SU-DHL-6 (cell line): ENCODE results near the gene ATP9B.

Experiments used
- H2AFZ ChIP-seq: fragments of 200-600 bp; sonication (generic); 2 replicates; pipeline ENCODE4 v1.6.1; 2014; ENCODE audit warnings: low read depth, mild to moderate bottlenecking, moderate library complexity, mixed read lengths, antibody characterized with exemption, low read length; ENCODE audit not compliant: severe bottlenecking
- H3F3A ChIP-seq: fragments of 200-600 bp; shearing (Covaris generic); 2 replicates; pipeline ENCODE4 v1.6.0; 2016; ENCODE audit warnings: antibody characterized with exemption, mild to moderate bottlenecking; ENCODE audit not compliant: insufficient read depth
- H3K27ac ChIP-seq: fragments of 200-600 bp; sonication (generic); 2 replicates; pipeline ENCODE4 v1.5.1; 2016; ENCODE audit warnings: low read depth, mild to moderate bottlenecking, low read length, moderate library complexity, mixed read lengths
- H3K27me3 ChIP-seq: fragments of 200-600 bp; sonication (generic), shearing (Covaris generic); 2 replicates; pipeline ENCODE4 v1.6.0; 2014; ENCODE audit warnings: mild to moderate bottlenecking, low read length
- H3K36me3 ChIP-seq: fragments of 200-600 bp; sonication (generic); 2 replicates; pipeline ENCODE4 v1.6.1; 2014; ENCODE audit warnings: mild to moderate bottlenecking, low read length, mixed read lengths
- H3K4me2 ChIP-seq: fragments of 300-600, 200-600 bp; shearing (Covaris generic), sonication (generic); 2 replicates; pipeline ENCODE4 v1.6.0; 2014; ENCODE audit warnings: low read length, low read depth, mild to moderate bottlenecking; ENCODE audit not compliant: poor library complexity, severe bottlenecking
- H3K4me3 ChIP-seq: fragments of 200-600 bp; sonication (generic); 2 replicates; pipeline ENCODE4 v1.5.1; 2014; ENCODE audit warnings: antibody characterized with exemption, low read length, mild to moderate bottlenecking, mixed read lengths; ENCODE audit not compliant: insufficient read depth, poor library complexity, severe bottlenecking
- H3K79me2 ChIP-seq: fragments of 200-600 bp; sonication (generic); 2 replicates; pipeline ENCODE4 v1.6.1; 2014; ENCODE audit warnings: mild to moderate bottlenecking, low read length, moderate library complexity; ENCODE audit not compliant: insufficient read depth
- H3K9ac ChIP-seq: fragments of 200-600 bp; sonication (generic); 2 replicates; pipeline ENCODE4 v1.7.0; 2014; ENCODE audit warnings: mild to moderate bottlenecking, low read length
- H3K9me2 ChIP-seq: fragments of 200-600 bp; sonication (generic); replicated peaks from 2 replicates; pipeline ENCODE4 v1.6.1; 2014; ENCODE audit warnings: low read length; ENCODE audit not compliant: insufficient read depth
- H3K9me3 ChIP-seq: fragments of 200-600 bp; sonication (generic); 2 replicates; pipeline ENCODE4 v1.6.1; 2014; ENCODE audit warnings: low read length, mixed read lengths; ENCODE audit not compliant: insufficient read depth
- H4K20me1 ChIP-seq: fragments of 200-600 bp; sonication (generic); 2 replicates; pipeline ENCODE4 v1.6.1; 2014; ENCODE audit warnings: low read depth, mild to moderate bottlenecking, antibody characterized with exemption, low read length, moderate library complexity, mixed read lengths
- EZH2phosphoT487 ChIP-seq: fragments of 200-600 bp; sonication (generic), shearing (Covaris generic); conservative IDR thresholded peaks from 2 replicates; pipeline ENCODE4 v1.6.1; 2018; ENCODE audit warnings: mild to moderate bottlenecking, antibody characterized with exemption, low read length, moderate library complexity, mixed read lengths
- TF ChIP-seq, protein P1 (sequence below): fragments of 200-600 bp; sonication (generic); IDR thresholded peaks from one replicate; pipeline ENCODE4 v1.5.1; 2017; ENCODE audit warnings: antibody characterized with exemption, mild to moderate bottlenecking, low read length, moderate library complexity; ENCODE audit not compliant: insufficient read depth, poor library complexity, severe bottlenecking

Gene ATP9B

DNA sequence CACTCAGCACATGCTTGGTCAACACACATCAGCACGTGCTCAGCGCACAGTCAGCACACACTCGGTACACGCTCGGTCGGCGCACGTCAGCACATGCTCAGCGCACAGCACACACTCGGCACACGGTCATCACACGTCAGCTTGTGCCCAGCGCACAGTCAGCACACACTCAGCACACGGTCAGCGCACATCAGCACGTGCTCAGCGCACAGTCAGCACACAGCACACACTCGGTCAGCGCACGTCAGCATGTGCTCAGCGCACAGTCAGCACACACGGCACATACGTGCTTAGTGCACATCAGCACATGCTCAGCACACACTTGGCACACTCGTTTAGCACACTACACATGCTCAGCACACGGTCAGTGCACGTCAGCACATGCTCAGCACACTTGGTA, 276.8 kb downstream of the ATP9B start:
- no peaks in the 10 kb centered on the region for H3K9me2 ChIP-seq
- H4K20me1 ChIP-seq: no peaks in the 10 kb centered on the region
- H3K4me3 ChIP-seq: no peak overlapping the region
- no peaks in the 10 kb centered on the region for H3K79me2 ChIP-seq
- no peaks in the 10 kb centered on the region for H3K27me3 ChIP-seq
- H3K4me2 ChIP-seq: no peak overlapping the region
- no peak overlapping the region for H3K27ac ChIP-seq
- H2AFZ ChIP-seq: no peak overlapping the region
- no peaks in the 10 kb centered on the region for H3F3A ChIP-seq
- no peaks in the 10 kb centered on the region for H3K9me3 ChIP-seq
- H3K9ac ChIP-seq: no peak overlapping the region
- no peak for TF ChIP-seq EZH2phosphoT487
- TF ChIP-seq, protein P1, sequence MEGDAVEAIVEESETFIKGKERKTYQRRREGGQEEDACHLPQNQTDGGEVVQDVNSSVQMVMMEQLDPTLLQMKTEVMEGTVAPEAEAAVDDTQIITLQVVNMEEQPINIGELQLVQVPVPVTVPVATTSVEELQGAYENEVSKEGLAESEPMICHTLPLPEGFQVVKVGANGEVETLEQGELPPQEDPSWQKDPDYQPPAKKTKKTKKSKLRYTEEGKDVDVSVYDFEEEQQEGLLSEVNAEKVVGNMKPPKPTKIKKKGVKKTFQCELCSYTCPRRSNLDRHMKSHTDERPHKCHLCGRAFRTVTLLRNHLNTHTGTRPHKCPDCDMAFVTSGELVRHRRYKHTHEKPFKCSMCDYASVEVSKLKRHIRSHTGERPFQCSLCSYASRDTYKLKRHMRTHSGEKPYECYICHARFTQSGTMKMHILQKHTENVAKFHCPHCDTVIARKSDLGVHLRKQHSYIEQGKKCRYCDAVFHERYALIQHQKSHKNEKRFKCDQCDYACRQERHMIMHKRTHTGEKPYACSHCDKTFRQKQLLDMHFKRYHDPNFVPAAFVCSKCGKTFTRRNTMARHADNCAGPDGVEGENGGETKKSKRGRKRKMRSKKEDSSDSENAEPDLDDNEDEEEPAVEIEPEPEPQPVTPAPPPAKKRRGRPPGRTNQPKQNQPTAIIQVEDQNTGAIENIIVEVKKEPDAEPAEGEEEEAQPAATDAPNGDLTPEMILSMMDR: no peak
- H3K36me3 ChIP-seq: no peaks in the 10 kb centered on the region; the same call in 1 of the 2 replicates

DNA sequence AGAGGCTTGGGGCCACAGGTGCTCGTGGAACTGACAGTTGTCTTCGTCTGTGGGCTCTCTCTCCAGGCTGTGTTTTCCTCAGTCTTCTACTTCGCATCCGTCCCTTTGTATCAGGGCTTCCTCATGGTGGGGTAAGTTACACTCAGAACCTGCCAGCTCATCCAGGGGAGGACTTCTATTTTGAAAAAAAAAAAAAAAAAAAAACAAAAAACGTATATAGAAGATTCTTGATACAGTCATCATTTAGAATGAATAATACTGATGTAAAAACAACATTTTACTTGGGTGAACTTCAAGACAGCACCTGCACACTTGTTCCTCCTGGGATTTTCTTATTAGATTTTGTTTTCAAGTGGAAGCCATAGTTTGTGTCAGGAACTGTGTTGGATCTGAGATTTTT, 278.9 kb downstream of the ATP9B start:
- no peak for TF ChIP-seq EZH2phosphoT487
- TF ChIP-seq, protein P1: no peak
- Histone ChIP-seq H3F3A (no peaks in the 10 kb centered on the region), H3K9me3 (no peaks in the 10 kb centered on the region), H2AFZ (no peak overlapping the region), H3K4me3 (no peak overlapping the region), H3K27me3 (no peaks in the 10 kb centered on the region), H3K27ac (no peak overlapping the region), H3K9me2 (no peaks in the 10 kb centered on the region), H3K4me2 (no peak overlapping the region), H3K79me2 (no peaks in the 10 kb centered on the region), H4K20me1 (no peaks in the 10 kb centered on the region), H3K36me3 (no peaks in the 10 kb centered on the region; the same call in 1 of the 2 replicates), H3K9ac (no peak overlapping the region)

DNA sequence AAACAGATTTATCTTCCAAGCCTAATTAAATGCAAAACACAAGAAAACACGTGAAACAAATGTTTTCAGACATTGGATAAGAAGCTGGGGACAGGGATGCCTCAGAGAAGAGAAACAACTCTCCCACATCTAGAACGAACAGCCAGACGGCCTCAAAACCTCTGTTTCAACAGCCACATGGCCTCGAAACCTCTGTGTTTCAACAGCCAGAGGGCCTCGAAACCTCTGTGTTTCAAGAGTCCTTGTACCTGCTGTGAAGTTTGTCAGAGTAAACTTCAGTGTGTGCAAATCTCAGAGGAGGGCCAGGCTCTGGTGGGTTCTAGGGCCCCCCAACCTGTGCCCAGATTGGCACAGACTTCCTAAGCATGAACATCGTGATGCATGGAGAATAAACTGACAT, 283.2 kb downstream of the ATP9B start:
- no peak overlapping the region for H3K9ac ChIP-seq
- no peaks in the 10 kb centered on the region for H4K20me1 ChIP-seq
- H2AFZ ChIP-seq: no peak overlapping the region
- no peaks in the 10 kb centered on the region for H3K79me2 ChIP-seq
- no peak overlapping the region for H3K4me3 ChIP-seq
- no peak overlapping the region for H3K4me2 ChIP-seq
- no peaks in the 10 kb centered on the region for H3K36me3 ChIP-seq
- no peaks in the 10 kb centered on the region for H3K9me3 ChIP-seq
- no peaks in the 10 kb centered on the region for H3F3A ChIP-seq
- H3K27me3 ChIP-seq: no peaks in the 10 kb centered on the region
- no peaks in the 10 kb centered on the region for H3K9me2 ChIP-seq
- TF ChIP-seq, protein P1: no peak
- no peak for TF ChIP-seq EZH2phosphoT487
- H3K27ac ChIP-seq: no peak overlapping the region

DNA sequence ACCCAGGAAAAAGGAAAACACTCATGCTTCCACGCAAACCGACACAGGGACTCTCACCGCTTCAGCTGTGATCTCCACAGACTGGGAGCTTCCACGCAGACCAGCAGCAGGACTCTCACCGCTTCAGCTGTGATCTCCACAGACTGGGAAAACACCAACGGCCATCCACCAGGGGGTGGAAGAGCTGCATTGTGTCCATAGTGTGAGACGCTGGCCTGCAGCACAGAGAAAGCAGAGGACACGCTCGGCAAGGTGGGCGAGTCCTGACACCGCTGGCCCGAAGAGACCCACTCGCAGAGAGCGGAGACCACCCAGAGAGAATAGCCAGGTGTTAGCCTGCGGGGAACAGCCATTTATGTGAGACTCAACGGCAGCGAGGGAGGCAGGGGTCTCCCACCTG, 284.1 kb downstream of the ATP9B start:
- H3K4me2 ChIP-seq: no peak overlapping the region

More for the DNA sequence above, 284.1 kb downstream of the ATP9B start:
- Histone ChIP-seq H3K27ac (no peak overlapping the region), H3K36me3 (no peaks in the 10 kb centered on the region), H3F3A (no peaks in the 10 kb centered on the region), H3K4me3 (no peak overlapping the region), H4K20me1 (no peaks in the 10 kb centered on the region), H2AFZ (no peak overlapping the region), H3K27me3 (no peaks in the 10 kb centered on the region), H3K9ac (no peak overlapping the region), H3K9me2 (no peaks in the 10 kb centered on the region), H3K79me2 (no peaks in the 10 kb centered on the region), H3K9me3 (no peaks in the 10 kb centered on the region)
- TF ChIP-seq, protein P1: no peak
- TF ChIP-seq EZH2phosphoT487: no peak
